GM18868 (cell line): ENCODE results near the gene SPATA3.
"Not testable (repeated sequence)": the region's sequence is repeated elsewhere in the genome, so short reads cannot be mapped to it uniquely, and the experiment has no call there.

ENCODE experiments used
- ATAC-seq: cut with Tn5 transposase; IDR thresholded peaks from one replicate; pipeline ENCODE4 v1.9.1; 2021; ENCODE audit warnings: mild to moderate bottlenecking, moderate library complexity; ENCODE audit not compliant: unreplicated experiment

Gene SPATA3

GRCh38 chr2:231018184-231018583 is 22.3 kb downstream of the SPATA3 start:
- no peak for ATAC-seq

GRCh38 chr2:231025059-231025458 is 29.1 kb downstream of the SPATA3 start:
- not testable (repeated sequence) for ATAC-seq

DNA sequence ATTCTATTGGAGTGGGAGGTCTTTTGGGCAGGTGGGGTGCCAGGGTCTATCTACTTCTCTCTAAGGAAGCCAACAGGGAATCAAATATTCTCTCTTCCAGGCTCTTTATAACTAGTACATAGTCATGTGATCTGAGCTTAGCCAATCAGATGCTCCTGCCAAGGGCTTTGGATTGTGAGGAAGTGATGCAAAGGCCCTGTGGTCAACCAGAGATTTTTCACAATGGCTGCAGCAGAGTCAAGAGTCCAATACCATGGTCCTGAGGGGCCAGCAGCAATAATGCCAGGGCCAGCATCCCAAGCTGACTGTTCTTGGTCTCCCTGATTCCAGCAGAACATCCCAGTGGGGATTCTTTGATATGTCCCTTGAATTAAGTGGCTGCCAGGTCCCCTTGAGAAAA is 33.0 kb downstream of the SPATA3 start:
- no peak for ATAC-seq

DNA sequence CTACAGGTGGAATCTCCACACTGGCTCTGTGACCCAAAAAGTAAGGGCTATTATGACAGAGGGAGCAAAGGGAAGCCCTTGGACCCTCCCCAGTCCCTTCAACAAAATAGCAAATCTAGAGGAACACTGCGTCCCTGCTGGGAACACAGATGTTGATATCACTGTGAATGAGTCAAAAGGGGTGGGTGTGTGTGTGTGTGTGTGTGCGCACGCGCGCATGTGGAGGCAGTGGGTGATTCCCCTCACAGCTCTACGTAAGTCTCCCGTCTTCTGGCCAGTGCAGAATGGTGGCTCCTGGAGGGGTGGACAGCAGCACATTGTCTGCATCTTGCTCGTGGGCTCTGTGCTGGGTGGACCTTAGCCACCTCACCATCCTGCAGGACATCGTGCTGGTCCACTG is 33.6 kb downstream of the SPATA3 start:
- no peak for ATAC-seq

DNA sequence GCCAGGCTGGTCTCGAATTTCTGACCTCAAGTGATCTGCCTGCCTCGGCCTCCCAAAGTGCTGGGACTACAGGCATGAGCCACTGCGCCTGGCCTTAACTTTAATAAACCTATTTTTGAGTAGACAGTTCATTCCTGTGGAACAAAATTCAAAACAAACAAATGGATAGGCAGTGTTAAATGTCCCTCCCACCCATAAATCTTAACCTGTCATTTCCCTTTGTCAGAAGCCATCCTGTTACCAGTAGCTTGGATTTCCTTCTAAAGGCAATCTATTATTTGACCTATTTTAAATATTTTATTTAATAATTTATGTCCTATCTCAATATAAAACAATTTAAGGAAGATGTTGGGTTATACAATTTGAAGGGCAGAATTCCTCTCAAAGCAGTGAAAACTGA is 34.8 kb downstream of the SPATA3 start:
- ATAC-seq = no peak

DNA sequence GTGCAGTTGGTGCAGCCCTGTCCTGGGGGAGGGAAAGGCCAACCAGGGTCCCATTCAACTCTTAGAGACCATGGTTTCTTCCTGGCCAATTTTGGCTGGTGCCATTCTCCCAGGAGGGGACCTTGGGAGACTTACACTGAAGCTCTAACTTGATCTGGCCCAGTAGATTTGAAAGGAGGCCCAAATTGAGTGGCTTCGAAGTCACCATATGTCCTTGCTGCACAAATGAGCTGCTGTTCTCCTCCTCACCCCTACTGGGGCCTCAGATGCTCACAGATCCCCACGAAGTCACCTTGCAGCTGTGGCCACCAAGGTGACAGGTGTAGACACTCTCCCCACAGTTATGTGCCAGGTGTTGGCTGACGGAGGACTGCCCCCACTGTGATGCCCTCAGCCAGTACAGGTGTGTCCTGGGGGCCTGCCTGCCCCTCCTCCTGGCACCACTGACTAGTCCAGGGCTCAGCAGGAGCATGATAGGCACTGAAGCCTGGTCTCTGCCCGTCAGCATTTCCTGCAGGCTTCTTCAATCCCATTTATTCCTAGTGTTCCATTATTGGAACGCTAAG is 36.7 kb downstream of the SPATA3 start:
- no peak for ATAC-seq

- ATAC-seq = no peak
Observed at GRCh38 chr2:231033147-231034132, 37.5 kb downstream of the SPATA3 start.

GRCh38 chr2:231034291-231034882 is 38.5 kb downstream of the SPATA3 start:
- ATAC-seq = no peak

GRCh38 chr2:231036131-231036530 is 40.2 kb downstream of the SPATA3 start:
- no peak for ATAC-seq

DNA sequence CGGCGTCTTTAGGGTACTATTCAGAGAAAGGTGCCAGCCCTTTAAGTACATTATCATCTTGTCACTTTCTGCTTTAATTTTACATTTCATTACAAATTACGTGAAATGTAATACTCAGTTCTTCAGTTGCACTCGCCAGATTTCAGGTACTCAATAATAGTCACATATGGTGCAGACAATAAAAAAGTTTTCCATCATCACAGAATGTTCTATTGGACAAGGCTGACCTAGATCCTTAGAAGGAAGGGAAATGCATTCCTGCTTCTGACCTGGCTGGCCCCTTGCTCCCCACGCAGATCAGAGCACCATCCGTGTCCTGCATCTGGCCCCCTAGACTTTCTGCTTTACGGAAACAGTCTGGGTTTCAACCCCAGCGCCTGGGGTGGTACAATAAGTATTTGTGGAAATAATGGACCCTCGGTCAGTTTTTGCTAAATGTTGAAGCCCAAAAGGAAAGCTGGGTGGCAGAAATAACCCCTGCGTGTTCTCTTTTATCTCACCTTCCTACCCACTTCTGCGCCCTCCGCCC is 40.7 kb downstream of the SPATA3 start:
- no peak for ATAC-seq

- ATAC-seq = no peak
Observed at GRCh38 chr2:231037202-231037730, 41.3 kb downstream of the SPATA3 start, which contains the start of gene C2orf72. Gene C2orf72 (plus strand): TSS chr2:231037523. CDS start chr2:231037566, 43 bp downstream.

GRCh38 chr2:231037731-231038482 is 42.0 kb downstream of the SPATA3 start:
- ATAC-seq = no peak

- no peak for ATAC-seq
Observed at GRCh38 chr2:231038483-231039293, 42.8 kb downstream of the SPATA3 start.

- no peak for ATAC-seq
Observed at GRCh38 chr2:231039294-231039664, 43.4 kb downstream of the SPATA3 start.

- ATAC-seq = no peak
Observed at GRCh38 chr2:231039821-231040364, 44.0 kb downstream of the SPATA3 start.

- no peak for ATAC-seq
Observed at GRCh38 chr2:231041061-231041689, 45.3 kb downstream of the SPATA3 start.

DNA sequence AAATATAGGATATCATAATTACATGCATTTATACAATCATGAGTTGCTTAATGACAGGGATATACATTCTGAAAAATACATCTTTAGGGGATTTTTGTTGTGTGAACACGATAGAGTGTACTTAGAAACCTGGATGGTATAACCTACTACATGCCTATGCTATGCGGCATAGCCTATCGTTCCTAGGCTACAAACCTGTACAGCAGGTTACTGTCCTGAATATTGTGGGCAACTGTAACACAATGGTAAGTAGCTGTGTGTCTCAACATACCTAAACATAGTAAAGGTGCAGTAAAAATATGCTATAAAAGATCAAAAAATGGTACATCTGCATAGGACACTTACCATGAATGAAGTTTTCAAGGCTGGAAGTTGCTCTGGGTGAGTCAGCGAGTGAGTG is 47.9 kb downstream of the SPATA3 start:
- no peak for ATAC-seq

- ATAC-seq = no peak
Observed at GRCh38 chr2:231046916-231047273, 51.0 kb downstream of the SPATA3 start.

GRCh38 chr2:231047274-231047922 is 51.5 kb downstream of the SPATA3 start:
- no peak for ATAC-seq
